ENCODE data around the gene MAP7D1. TPM values are rescaled to one million over a fixed set of nuclear protein-coding genes. Genes with fewer than 3 reads are reported as not detected.
A peak's percentile ranks its signal among the peaks of the same experiment; 100 is the strongest.
"Not testable (repeated sequence)": the region's sequence is repeated elsewhere in the genome, so short reads cannot be mapped to it uniquely, and the experiment has no call there.

MAP7D1 gene
- total RNA-seq, 1 donor from 2014 or later, result 114 TPM

- Histone ChIP-seq H3K4me3 (no peak overlapping the region), H3K27ac (no peak overlapping the region), H3K36me3 (no peaks in the 10 kb centered on the region), H3K27me3 (no peaks in the 10 kb centered on the region), H3K4me1 (peaks cover 5% of the 10 kb centered on the region), H3K9me3 (no peaks in the 10 kb centered on the region)
- ATAC-seq (peak; percentile 46), DNase-seq (no peak)
- peak; percentile 11 for TF ChIP-seq CTCF (IDR thresholded peaks at IDR 0.05)
- intact Hi-C loops (cut with DNase I), result no loop called here
These were observed 61.7 kb downstream of the MAP7D1 start for GRCh38 chr1:36217670-36218069.

- intact Hi-C loops (cut with DNase I); H3K27ac ChIP-seq; H3K9me3 ChIP-seq; H3K36me3 ChIP-seq; ATAC-seq; H3K27me3 ChIP-seq; H3K4me3 ChIP-seq: not testable (repeated sequence)
- peak; percentile 19 for DNase-seq
- H3K4me1 ChIP-seq, result peaks cover 28% of the 10 kb centered on the region
These were observed 65.9 kb downstream of the MAP7D1 start for GRCh38 chr1:36221901-36222300.

GRCh38 chr1:36222481-36223380 lies 66.8 kb downstream of the MAP7D1 start:
- Histone ChIP-seq H3K9me3 (no peaks in the 10 kb centered on the region), H3K36me3 (peaks cover 18% of the 10 kb centered on the region), H3K27me3 (no peaks in the 10 kb centered on the region), H3K4me1 (peaks cover 35% of the 10 kb centered on the region), H3K27ac (peak overlapping the region; percentile 99), H3K4me3 (peak overlapping the region; percentile 90)
- no peak for ATAC-seq
- intact Hi-C loops (cut with DNase I), result no loop called here
- no peak for TF ChIP-seq CTCF (IDR thresholded peaks at IDR 0.05)
- peak; percentile 62 for DNase-seq

GRCh38 chr1:36223381-36223995 lies 67.5 kb downstream of the MAP7D1 start:
- Histone ChIP-seq H3K4me3 (peak overlapping the region; percentile 90), H3K27ac (peak overlapping the region; percentile 99), H3K36me3 (peaks cover 25% of the 10 kb centered on the region), H3K9me3 (no peaks in the 10 kb centered on the region), H3K27me3 (no peaks in the 10 kb centered on the region), H3K4me1 (peaks cover 42% of the 10 kb centered on the region)
- ATAC-seq, result no peak
- no peak for DNase-seq
- TF ChIP-seq CTCF (IDR thresholded peaks at IDR 0.05), result no peak
- intact Hi-C loops (cut with DNase I), result no loop called here

- no peaks in the 10 kb centered on the region for H3K27me3 ChIP-seq
- H3K9me3 ChIP-seq, result no peaks in the 10 kb centered on the region
- peaks cover 42% of the 10 kb centered on the region for H3K4me1 ChIP-seq
- peak within 1 kb of the TSS; percentile 90 for H3K4me3 ChIP-seq
- ATAC-seq (peak; percentile 98), DNase-seq (peak; percentile 100)
- no peak for TF ChIP-seq CTCF (IDR thresholded peaks at IDR 0.05)
- peak within 1 kb of the TSS; percentile 99 for H3K27ac ChIP-seq
- H3K36me3 ChIP-seq, result peaks cover 31% of the 10 kb centered on the region
- intact Hi-C loops (cut with DNase I), result no loop called here
These were observed 68.1 kb downstream of the MAP7D1 start, which contains the start of gene THRAP3 for GRCh38 chr1:36223996-36224536. THRAP3 (plus strand) TSS chr1:36224443; CDS start chr1:36282564, 58,121 bp downstream.
